NB4 (cell line): ENCODE measurements around the gene AUTS2.

Source experiments
- DNase-seq: peaks from one replicate; pipeline ENCODE4 v3.0.0; 2010; ENCODE audit warnings: low read depth
- H3K4me3 ChIP-seq: one replicate; pipeline ENCODE4 v1.5.1; 2011; ENCODE audit warnings: mild to moderate bottlenecking, low read depth, low read length, moderate library complexity
- CTCF ChIP-seq: IDR thresholded peaks from one replicate; pipeline ENCODE4 v1.5.1; 2012; ENCODE audit warnings: low read depth, low read length
- MYC ChIP-seq: IDR thresholded peaks from 2 replicates; pipeline ENCODE4 v1.6.1; 2011; ENCODE audit warnings: low read depth, low read length
- POLR2A ChIP-seq: IDR thresholded peaks from 2 replicates; pipeline ENCODE4 v1.6.1; 2011; ENCODE audit warnings: mild to moderate bottlenecking; ENCODE audit not compliant: insufficient read length; ENCODE audit errors: extremely low read depth
- TF ChIP-seq, protein P1 (sequence below): IDR thresholded peaks from 2 replicates; pipeline ENCODE4 v1.6.1; 2011; ENCODE audit warnings: low read depth, low read length

The AUTS2 gene

DNA sequence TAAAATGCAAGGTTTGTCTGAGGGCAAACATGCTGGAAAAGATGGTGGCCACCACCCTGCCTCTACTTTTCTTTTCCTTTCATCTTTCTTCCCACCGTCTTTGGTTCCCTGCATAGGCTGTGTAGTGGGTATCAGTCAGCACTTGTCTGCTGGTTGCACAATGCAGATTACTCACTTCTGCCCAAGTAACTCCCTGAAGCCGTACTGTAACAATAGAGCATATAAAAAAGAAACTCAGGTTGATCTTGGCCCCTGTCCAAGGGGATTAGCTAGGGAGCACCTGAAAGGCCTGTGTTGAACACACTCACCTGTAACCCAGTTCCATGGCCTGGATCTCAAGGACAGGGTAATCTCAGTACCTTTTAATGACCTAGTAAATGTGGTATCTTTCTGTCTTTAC, 1000.7 kb downstream of the AUTS2 start:
- TF ChIP-seq MYC: no peak
- no peak for TF ChIP-seq POLR2A
- TF ChIP-seq CTCF: no peak
- TF ChIP-seq, protein P1, sequence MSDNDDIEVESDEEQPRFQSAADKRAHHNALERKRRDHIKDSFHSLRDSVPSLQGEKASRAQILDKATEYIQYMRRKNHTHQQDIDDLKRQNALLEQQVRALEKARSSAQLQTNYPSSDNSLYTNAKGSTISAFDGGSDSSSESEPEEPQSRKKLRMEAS: no peak
- DNase-seq: peak; percentile 62
- no peak overlapping the region for H3K4me3 ChIP-seq

GRCh38 chr7:70599446-70600190, 1001.3 kb downstream of the AUTS2 start:
- DNase-seq: no peak
- no peak overlapping the region for H3K4me3 ChIP-seq
- TF ChIP-seq, protein P1: no peak
- no peak for TF ChIP-seq MYC
- no peak for TF ChIP-seq CTCF
- TF ChIP-seq POLR2A: no peak

GRCh38 chr7:70600993-70601392, 1002.7 kb downstream of the AUTS2 start:
- H3K4me3 ChIP-seq: no peak overlapping the region
- no peak for DNase-seq
- no peak for TF ChIP-seq POLR2A
- TF ChIP-seq MYC: no peak
- TF ChIP-seq, protein P1: no peak
- TF ChIP-seq CTCF: no peak

DNA sequence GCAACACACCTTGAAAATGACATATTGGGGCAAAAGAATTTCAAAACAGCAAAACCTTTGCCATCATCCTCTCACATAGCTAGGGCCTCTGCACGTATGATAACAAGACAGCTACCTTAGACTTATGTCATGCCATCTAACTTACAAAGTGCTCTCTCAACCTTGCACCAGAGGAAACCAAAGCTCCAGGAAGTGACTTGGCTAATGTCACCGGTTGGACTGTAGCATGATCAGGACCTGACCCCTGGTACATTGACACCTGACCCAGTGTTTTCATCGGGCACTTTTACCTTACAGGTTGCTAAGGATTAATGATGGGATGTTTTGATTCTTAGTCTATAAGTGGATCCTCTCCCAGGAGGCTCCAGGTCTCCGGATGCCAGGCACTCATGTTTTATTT, 1003.8 kb downstream of the AUTS2 start:
- DNase-seq: no peak
- TF ChIP-seq POLR2A: no peak
- TF ChIP-seq, protein P1: no peak
- TF ChIP-seq CTCF: no peak
- no peak for TF ChIP-seq MYC
- no peak overlapping the region for H3K4me3 ChIP-seq

- TF ChIP-seq CTCF (no peak), POLR2A (no peak), MYC (no peak)
- TF ChIP-seq, protein P1: no peak
- no peak for DNase-seq
- no peak overlapping the region for H3K4me3 ChIP-seq
Observed at GRCh38 chr7:70607281-70607680, 1009.0 kb downstream of the AUTS2 start.

GRCh38 chr7:70607759-70608158, 1009.5 kb downstream of the AUTS2 start:
- no peak for DNase-seq
- H3K4me3 ChIP-seq: no peak overlapping the region
- TF ChIP-seq CTCF (no peak), POLR2A (no peak), MYC (no peak)
- TF ChIP-seq, protein P1: no peak
